ENCODE measurements around the gene GRB7.

GRCh38 chr17:39751637-39752036 lies 13.9 kb downstream of the GRB7 start:
- no peak for TF ChIP-seq CTCF (IDR thresholded peaks at IDR 0.05)
- no peak for TF ChIP-seq POLR2A (IDR thresholded peaks at IDR 0.05)
- TF ChIP-seq POLR2AphosphoS5 (IDR thresholded peaks at IDR 0.05) = no peak
